Measurements from ENCODE around the gene TRAPPC10. TPM values are rescaled to one million over a fixed set of nuclear protein-coding genes. Genes with fewer than 3 reads are reported as not detected.

TRAPPC10 gene
- total and polyA plus RNA-seq, 2 donors from 2014 or later: 8.8 to 48.5 TPM

GRCh38 chr21:43970551-43970950 lies 41.6 kb upstream of the TRAPPC10 start:
- no peak for TF ChIP-seq CTCF (IDR thresholded peaks at IDR 0.05; ENCODE audit: borderline replicate concordance, extremely low read depth, insufficient read depth)
- H3K27ac ChIP-seq (ENCODE audit: low read depth in 2 of 2, low read length in 2 of 2): no peak overlapping the region
- intact Hi-C loops (cut with DNase I): no loop called here
- H3K4me1 ChIP-seq (ENCODE audit: control insufficient read depth in 2 of 3, insufficient read depth in 2 of 3, low read depth in 1 of 3, low read length in 3 of 3): peaks cover 0 to 7% (median 0%) of the 10 kb centered on the region in 3 donors
- H3K27me3 ChIP-seq (ENCODE audit: control insufficient read depth, insufficient read depth, low read length): no peaks in the 10 kb centered on the region
- no peak for FAIRE-seq
- DNase-seq: no peak
- peaks cover 2 to 35% (median 14%) of the 10 kb centered on the region in 3 donors for H3K36me3 ChIP-seq (ENCODE audit: control insufficient read depth in 2 of 3, insufficient read depth in 3 of 3, low read length in 3 of 3)
- H3K9ac ChIP-seq (ENCODE audit: low read length in 3 of 3): no peak overlapping the region
- no peak overlapping the region for H3K4me3 ChIP-seq (ENCODE audit: low read length in 3 of 3)
- H3K9me3 ChIP-seq (ENCODE audit: control insufficient read depth in 2 of 3, insufficient read depth in 1 of 3, low read length in 3 of 3): peaks cover 0 to 2% (median 0%) of the 10 kb centered on the region in 3 donors

- H3K9ac ChIP-seq (ENCODE audit: low read length in 3 of 3): no peak overlapping the region
- no peak for FAIRE-seq
These were observed 40.7 kb upstream of the TRAPPC10 start for GRCh38 chr21:43971201-43971991.

GRCh38 chr21:43971992-43972255 lies 40.2 kb upstream of the TRAPPC10 start:
- H3K9ac ChIP-seq (ENCODE audit: low read length in 3 of 3): no peak overlapping the region
- no peak for FAIRE-seq

More at GRCh38 chr21:43971201-43971991, 40.7 kb upstream of the TRAPPC10 start:
- peak in 4 of 5 donors; percentile 67 to 77 (median 74) for DNase-seq
- peaks cover 0 to 2% (median 0%) of the 10 kb centered on the region in 3 donors for H3K9me3 ChIP-seq (ENCODE audit: control insufficient read depth in 2 of 3, insufficient read depth in 1 of 3, low read length in 3 of 3)
- intact Hi-C loops (cut with DNase I): no loop called here
- H3K4me3 ChIP-seq (ENCODE audit: low read length in 3 of 3): no peak overlapping the region
- no peaks in the 10 kb centered on the region for H3K27me3 ChIP-seq (ENCODE audit: control insufficient read depth, insufficient read depth, low read length)
- peaks cover 0 to 7% (median 0%) of the 10 kb centered on the region in 3 donors for H3K4me1 ChIP-seq (ENCODE audit: control insufficient read depth in 2 of 3, insufficient read depth in 2 of 3, low read depth in 1 of 3, low read length in 3 of 3)
- peaks cover 2 to 35% (median 12%) of the 10 kb centered on the region in 3 donors for H3K36me3 ChIP-seq (ENCODE audit: control insufficient read depth in 2 of 3, insufficient read depth in 3 of 3, low read length in 3 of 3)
- TF ChIP-seq CTCF (IDR thresholded peaks at IDR 0.05; ENCODE audit: borderline replicate concordance, extremely low read depth, insufficient read depth): no peak
- no peak overlapping the region for H3K27ac ChIP-seq (ENCODE audit: low read depth in 2 of 2, low read length in 2 of 2)

More at GRCh38 chr21:43971992-43972255, 40.2 kb upstream of the TRAPPC10 start:
- DNase-seq: peak in 1 of 5 donors; percentile 58
- intact Hi-C loops (cut with DNase I): no loop called here
- no peak for TF ChIP-seq CTCF (IDR thresholded peaks at IDR 0.05; ENCODE audit: borderline replicate concordance, extremely low read depth, insufficient read depth)
- Histone ChIP-seq H3K27me3 (ENCODE audit: control insufficient read depth, insufficient read depth, low read length) (no peaks in the 10 kb centered on the region), H3K27ac (ENCODE audit: low read depth in 2 of 2, low read length in 2 of 2) (no peak overlapping the region), H3K4me1 (ENCODE audit: control insufficient read depth in 2 of 3, insufficient read depth in 2 of 3, low read depth in 1 of 3, low read length in 3 of 3) (peaks cover 0 to 7% (median 0%) of the 10 kb centered on the region in 3 donors), H3K9me3 (ENCODE audit: control insufficient read depth in 2 of 3, insufficient read depth in 1 of 3, low read length in 3 of 3) (peaks cover 0 to 2% (median 0%) of the 10 kb centered on the region in 3 donors), H3K36me3 (ENCODE audit: control insufficient read depth in 2 of 3, insufficient read depth in 3 of 3, low read length in 3 of 3) (peaks cover 2 to 35% (median 12%) of the 10 kb centered on the region in 3 donors), H3K4me3 (ENCODE audit: low read length in 3 of 3) (no peak overlapping the region)

All from kidney (tissue), 14 donors.